ENCODE results near the gene TBL1X. TPM values are rescaled to one million over a fixed set of nuclear protein-coding genes. Genes with fewer than 3 reads are reported as not detected.

The TBL1X gene
- total and polyA plus RNA-seq, 2 donors (not counting 3 experiments of a cell fraction or from before 2014, with no cell fraction given), result 8.7 to 25.3 TPM

DNA sequence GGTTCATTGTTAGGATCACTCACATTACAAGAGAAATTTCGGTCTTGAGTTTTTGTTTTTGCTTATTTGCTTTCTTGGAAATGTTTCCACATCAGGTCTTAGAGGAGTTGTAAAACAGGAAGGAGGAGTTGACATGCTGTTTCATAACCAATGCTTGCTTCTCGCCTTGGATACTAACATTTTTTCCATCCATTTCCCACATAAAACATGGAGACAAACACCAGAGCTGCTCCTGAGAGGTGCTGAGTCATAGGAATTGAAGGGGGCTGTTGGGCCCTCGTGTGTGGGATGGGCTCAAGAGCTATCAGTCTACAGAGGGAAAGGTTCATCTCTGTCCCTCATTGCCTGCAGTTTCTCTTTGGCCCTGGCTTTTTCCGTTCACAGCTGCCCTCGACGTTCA, 29.9 kb downstream of the TBL1X start:
- POLR2A ChIA-PET, result no interaction called here
- H3K79me2 ChIP-seq (ENCODE audit: control insufficient read depth, insufficient read depth, low read length), result peaks cover 34% of the 10 kb centered on the region

More for the DNA sequence above, 29.9 kb downstream of the TBL1X start:
- H3K27ac ChIP-seq (ENCODE audit: insufficient read depth, low read depth, low read length), result no peak overlapping the region
- dilution Hi-C loops (cut with MboI; ENCODE audit: extremely low pct_ligation_motif_present, low sequenced_read_pairs) (no loop called here), intact Hi-C loops (cut with micrococcal nuclease) (no loop called here)
- no peak overlapping the region for H3K4me3 ChIP-seq (replicated peaks in 1 of 3; ENCODE audit: insufficient read depth in 1 of 3, low read depth in 1 of 3, low read length in 3 of 3)
- FAIRE-seq (no peak), DNase-seq (ENCODE audit: low read depth, low spot score) (no peak)
- no peaks in the 10 kb centered on the region for H3K4me1 ChIP-seq (ENCODE audit: control insufficient read depth, extremely low read depth, insufficient read depth, low read length)
- H3K9me3 ChIP-seq (replicated peaks; ENCODE audit: control insufficient read depth, insufficient read depth, low read length), result no peaks in the 10 kb centered on the region
- H3K36me3 ChIP-seq (ENCODE audit: control insufficient read depth in 2 of 2, extremely low read depth in 1 of 2, insufficient read depth in 2 of 2, low read length in 2 of 2), result no peaks in the 10 kb centered on the region
- TF ChIP-seq, protein P1, sequence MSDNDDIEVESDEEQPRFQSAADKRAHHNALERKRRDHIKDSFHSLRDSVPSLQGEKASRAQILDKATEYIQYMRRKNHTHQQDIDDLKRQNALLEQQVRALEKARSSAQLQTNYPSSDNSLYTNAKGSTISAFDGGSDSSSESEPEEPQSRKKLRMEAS (IDR thresholded peaks at IDR 0.05; ENCODE audit: insufficient read depth, insufficient read length), result no peak
- TF ChIP-seq POLR2AphosphoS5 (IDR thresholded peaks at IDR 0.05; ENCODE audit: insufficient read depth, low read depth, low read length) (no peak), POLR2A (IDR thresholded peaks at IDR 0.05; ENCODE audit: low read depth, low read length) (no peak), MYC (IDR thresholded peaks at IDR 0.05; ENCODE audit: low read depth, low read length) (no peak), GATA2 (IDR thresholded peaks at IDR 0.05; ENCODE audit: insufficient read depth, insufficient read length, low read depth, low read length) (no peak), FOS (IDR thresholded peaks at IDR 0.05; ENCODE audit: borderline replicate concordance, insufficient read depth, low read length) (no peak), EZH2 (IDR thresholded peaks at IDR 0.05; ENCODE audit: borderline replicate concordance, low read depth, low read length, severe bottlenecking) (no peak), JUN (IDR thresholded peaks at IDR 0.05; ENCODE audit: borderline replicate concordance, insufficient read depth, insufficient read length, low read depth) (no peak)
- TF ChIP-seq, protein P2, sequence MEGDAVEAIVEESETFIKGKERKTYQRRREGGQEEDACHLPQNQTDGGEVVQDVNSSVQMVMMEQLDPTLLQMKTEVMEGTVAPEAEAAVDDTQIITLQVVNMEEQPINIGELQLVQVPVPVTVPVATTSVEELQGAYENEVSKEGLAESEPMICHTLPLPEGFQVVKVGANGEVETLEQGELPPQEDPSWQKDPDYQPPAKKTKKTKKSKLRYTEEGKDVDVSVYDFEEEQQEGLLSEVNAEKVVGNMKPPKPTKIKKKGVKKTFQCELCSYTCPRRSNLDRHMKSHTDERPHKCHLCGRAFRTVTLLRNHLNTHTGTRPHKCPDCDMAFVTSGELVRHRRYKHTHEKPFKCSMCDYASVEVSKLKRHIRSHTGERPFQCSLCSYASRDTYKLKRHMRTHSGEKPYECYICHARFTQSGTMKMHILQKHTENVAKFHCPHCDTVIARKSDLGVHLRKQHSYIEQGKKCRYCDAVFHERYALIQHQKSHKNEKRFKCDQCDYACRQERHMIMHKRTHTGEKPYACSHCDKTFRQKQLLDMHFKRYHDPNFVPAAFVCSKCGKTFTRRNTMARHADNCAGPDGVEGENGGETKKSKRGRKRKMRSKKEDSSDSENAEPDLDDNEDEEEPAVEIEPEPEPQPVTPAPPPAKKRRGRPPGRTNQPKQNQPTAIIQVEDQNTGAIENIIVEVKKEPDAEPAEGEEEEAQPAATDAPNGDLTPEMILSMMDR (IDR thresholded peaks at IDR 0.05; ENCODE audit: extremely low read depth in 1 of 2, insufficient read depth in 1 of 2, low read depth in 1 of 2, low read length in 2 of 2), result no peak
- no peaks in the 10 kb centered on the region for H3K9me1 ChIP-seq (replicated peaks; ENCODE audit: control insufficient read depth, extremely low read depth, insufficient read depth, low read length)
- H3K4me2 ChIP-seq (ENCODE audit: insufficient read depth, low read length), result no peak overlapping the region
- H2AFZ ChIP-seq (ENCODE audit: low read depth, low read length), result no peak overlapping the region
- no peak overlapping the region for H3K9ac ChIP-seq (replicated peaks; ENCODE audit: extremely low read depth, insufficient read depth, low read length)
- H3K27me3 ChIP-seq (ENCODE audit: control insufficient read depth in 2 of 2, insufficient read depth in 2 of 2, low read length in 2 of 2), result no peaks in the 10 kb centered on the region
- CTCF ChIA-PET, result no interaction called here
- H4K20me1 ChIP-seq (replicated peaks; ENCODE audit: control insufficient read depth, extremely low read depth, insufficient read depth, low read length), result no peaks in the 10 kb centered on the region
- BruUV-seq (replicated peaks), result no TSS peak

Measured in endothelial cell of umbilical vein (primary cell).